NT2/D1 (cell line): ENCODE data around the gene TTI1.

Experiments
- DNase-seq: peaks from one replicate; pipeline ENCODE4 v3.0.0-alpha.2; 2011; ENCODE audit warnings: low read depth, low spot score
- H3K27me3 ChIP-seq: 2 replicates; pipeline ENCODE4 v1.6.0; 2011; ENCODE audit warnings: mild to moderate bottlenecking; ENCODE audit not compliant: insufficient read length, insufficient read depth
- H3K36me3 ChIP-seq: 2 replicates; pipeline ENCODE4 v1.6.1; 2011; ENCODE audit warnings: mild to moderate bottlenecking, low read length, mixed read lengths; ENCODE audit not compliant: insufficient read depth, insufficient read length
- H3K4me1 ChIP-seq: 2 replicates; pipeline ENCODE4 v1.5.1; 2011; ENCODE audit not compliant: insufficient read depth, insufficient read length
- H3K4me3 ChIP-seq: 2 replicates; pipeline ENCODE4 v1.5.1; 2011; ENCODE audit warnings: low read depth; ENCODE audit not compliant: insufficient read length
- H3K9ac ChIP-seq: 2 replicates; pipeline ENCODE4 v1.6.0; 2011; ENCODE audit warnings: low read depth; ENCODE audit not compliant: insufficient read length
- H3K9me3 ChIP-seq: 2 replicates; pipeline ENCODE4 v1.5.1; 2011; ENCODE audit warnings: mild to moderate bottlenecking, low read length; ENCODE audit not compliant: insufficient read depth
- SUZ12 ChIP-seq: IDR thresholded peaks from 2 replicates; pipeline ENCODE4 v1.6.1; 2011; ENCODE audit not compliant: insufficient read length, insufficient read depth; ENCODE audit errors: extremely low read depth
- YY1 ChIP-seq: IDR thresholded peaks from 2 replicates; pipeline ENCODE4 v1.6.1; 2011; ENCODE audit not compliant: insufficient read length, insufficient read depth
- ZNF274 ChIP-seq: IDR thresholded peaks from 2 replicates; pipeline ENCODE4 v1.6.1; 2011; ENCODE audit warnings: mild to moderate bottlenecking, low read depth, low read length

The TTI1 gene

GRCh38 chr20:37991157-37991866 lies 41.9 kb downstream of the TTI1 start:
- Histone ChIP-seq H3K9ac (no peak overlapping the region), H3K9me3 (no peaks in the 10 kb centered on the region), H3K36me3 (peaks cover 74% of the 10 kb centered on the region), H3K27me3 (no peaks in the 10 kb centered on the region), H3K4me1 (peaks cover 6% of the 10 kb centered on the region), H3K4me3 (no peak overlapping the region)
- TF ChIP-seq ZNF274 = no peak
- no peak for TF ChIP-seq YY1
- TF ChIP-seq SUZ12 = no peak
- DNase-seq = no peak

- Histone ChIP-seq H3K9me3 (no peaks in the 10 kb centered on the region), H3K4me3 (no peak overlapping the region), H3K27me3 (no peaks in the 10 kb centered on the region), H3K36me3 (peaks cover 74% of the 10 kb centered on the region), H3K4me1 (peaks cover 6% of the 10 kb centered on the region), H3K9ac (no peak overlapping the region)
- no peak for DNase-seq
- no peak for TF ChIP-seq YY1
- no peak for TF ChIP-seq ZNF274
- TF ChIP-seq SUZ12 = no peak
Observed at GRCh38 chr20:37990571-37991151, 42.6 kb downstream of the TTI1 start.

GRCh38 chr20:37989601-37990295 lies 43.5 kb downstream of the TTI1 start:
- H3K9me3 ChIP-seq = no peaks in the 10 kb centered on the region
- TF ChIP-seq SUZ12 = no peak
- TF ChIP-seq YY1 = no peak
- TF ChIP-seq ZNF274 = no peak
- no peak overlapping the region for H3K9ac ChIP-seq
- no peak for DNase-seq
- peaks cover 66% of the 10 kb centered on the region for H3K36me3 ChIP-seq
- peaks cover 6% of the 10 kb centered on the region for H3K4me1 ChIP-seq
- H3K27me3 ChIP-seq = no peaks in the 10 kb centered on the region
- H3K4me3 ChIP-seq = no peak overlapping the region

- no peaks in the 10 kb centered on the region for H3K27me3 ChIP-seq
- peaks cover 65% of the 10 kb centered on the region for H3K36me3 ChIP-seq
- no peaks in the 10 kb centered on the region for H3K9me3 ChIP-seq
- TF ChIP-seq SUZ12 (no peak), ZNF274 (no peak), YY1 (no peak)
- peaks cover 5% of the 10 kb centered on the region for H3K4me1 ChIP-seq
- H3K4me3 ChIP-seq = no peak overlapping the region
- no peak for DNase-seq
- H3K9ac ChIP-seq = no peak overlapping the region
Observed at GRCh38 chr20:37988306-37988954, 44.8 kb downstream of the TTI1 start.

GRCh38 chr20:37987602-37988290 lies 45.5 kb downstream of the TTI1 start:
- Histone ChIP-seq H3K4me1 (peaks cover 2% of the 10 kb centered on the region), H3K4me3 (no peak overlapping the region), H3K36me3 (peaks cover 67% of the 10 kb centered on the region), H3K9me3 (no peaks in the 10 kb centered on the region), H3K9ac (no peak overlapping the region), H3K27me3 (no peaks in the 10 kb centered on the region)
- TF ChIP-seq ZNF274 = no peak
- no peak for TF ChIP-seq YY1
- TF ChIP-seq SUZ12 = no peak
- DNase-seq = no peak

GRCh38 chr20:37986873-37987601 lies 46.2 kb downstream of the TTI1 start:
- Histone ChIP-seq H3K4me1 (no peaks in the 10 kb centered on the region), H3K9ac (no peak overlapping the region), H3K27me3 (no peaks in the 10 kb centered on the region), H3K36me3 (peaks cover 61% of the 10 kb centered on the region), H3K4me3 (no peak overlapping the region), H3K9me3 (no peaks in the 10 kb centered on the region)
- DNase-seq = no peak
- TF ChIP-seq ZNF274 = no peak
- no peak for TF ChIP-seq YY1
- TF ChIP-seq SUZ12 = no peak
